WTC11 (cell line): ENCODE data around the gene MEIS2. TPM values are rescaled to one million over a fixed set of nuclear protein-coding genes. Genes with fewer than 3 reads are reported as not detected.

ENCODE experiments used
- ATAC-seq: fragments of 200-7000 bp; cut with Tn5 transposase; 2 replicates; pipeline ENCODE4 v1.10.0; 2021; ENCODE audit warnings: mild to moderate bottlenecking, moderate library complexity
- CTCF ChIA-PET: fragments of 300-600 bp; sonication (Branson Sonifier 250); formaldehyde crosslinking; loops from one replicate; lab custom pipeline; 2021; ENCODE audit warnings: antibody characterized with exemption; lab: Charles Lee
- POLR2A ChIA-PET: fragments of 350-600 bp; sonication (Branson Sonifier 250); formaldehyde crosslinking; loops from one replicate; lab custom pipeline; 2021; ENCODE audit warnings: antibody characterized with exemption; lab: Charles Lee
- DNase-seq: peaks from one replicate; pipeline ENCODE4 v3.0.0; 2021; ENCODE audit warnings: low spot score
- H3K27ac Mint-ChIP-seq: 2 replicates; pipeline ENCODE4 v1.8.0; 2021; ENCODE audit warnings: mixed read lengths
- H3K27me3 Mint-ChIP-seq: 2 replicates; pipeline ENCODE4 v1.8.0; 2021; ENCODE audit warnings: low read depth, mild to moderate bottlenecking, moderate library complexity, mixed read lengths
- H3K36me3 Mint-ChIP-seq: 2 replicates; pipeline ENCODE4 v1.8.0; 2021; ENCODE audit warnings: mixed read lengths
- H3K4me1 Mint-ChIP-seq: 2 replicates; pipeline ENCODE4 v1.8.0; 2022; ENCODE audit warnings: mixed read lengths
- H3K4me3 Mint-ChIP-seq: 2 replicates; pipeline ENCODE4 v1.8.0; 2021; ENCODE audit warnings: mild to moderate bottlenecking, moderate library complexity, mixed read lengths
- H3K9me3 Mint-ChIP-seq: 2 replicates; pipeline ENCODE4 v1.8.0; 2021; ENCODE audit warnings: mixed read lengths
- AR ChIP-seq: fragments of 250-450 bp; sonication (Bioruptor Pico); IDR thresholded peaks from 2 replicates; pipeline ENCODE4 v1.9.0; 2021; ENCODE audit warnings: mild to moderate bottlenecking
- ATF2 ChIP-seq: sonication (generic); formaldehyde crosslinking; IDR thresholded peaks from 2 replicates; pipeline ENCODE4 v1.8.1; 2022; ENCODE audit warnings: low read depth, missing genetic modification reagents, borderline replicate concordance
- E2F5 ChIP-seq: sonication (generic); formaldehyde crosslinking; IDR thresholded peaks from 2 replicates; pipeline ENCODE4 v1.8.1; 2022; ENCODE audit warnings: mild to moderate bottlenecking, moderate library complexity, missing genetic modification reagents
- ELF4 ChIP-seq: sonication (generic); formaldehyde crosslinking; IDR thresholded peaks from 2 replicates; pipeline ENCODE4 v1.8.1; 2022; ENCODE audit warnings: low read depth, mild to moderate bottlenecking, moderate library complexity, missing genetic modification reagents
- ERG ChIP-seq: fragments of 250-450 bp; sonication (Bioruptor Pico); IDR thresholded peaks from 2 replicates; pipeline ENCODE4 v1.8.0; 2021; ENCODE audit warnings: mild to moderate bottlenecking
- FOXJ3 ChIP-seq: sonication (generic); formaldehyde crosslinking; IDR thresholded peaks from 2 replicates; pipeline ENCODE4 v1.9.0; 2021; ENCODE audit warnings: missing genetic modification reagents, mild to moderate bottlenecking, borderline replicate concordance
- FOXK1 ChIP-seq: sonication (generic); formaldehyde crosslinking; IDR thresholded peaks from 2 replicates; pipeline ENCODE4 v1.8.0; 2022; ENCODE audit warnings: mild to moderate bottlenecking, moderate library complexity, missing genetic modification reagents
- GRHL2 ChIP-seq: fragments of 250-450 bp; sonication (Bioruptor Pico); IDR thresholded peaks from 2 replicates; pipeline ENCODE4 v1.8.0; 2022; ENCODE audit warnings: mild to moderate bottlenecking, moderate library complexity; ENCODE audit not compliant: insufficient replicate concordance, severe bottlenecking
- HMGA2 ChIP-seq: fragments of 250-450 bp; sonication (Bioruptor Pico); IDR thresholded peaks from 2 replicates; pipeline ENCODE4 v1.4.0; 2021; ENCODE audit warnings: mild to moderate bottlenecking, moderate library complexity
- JUN ChIP-seq: sonication (generic); formaldehyde crosslinking; IDR thresholded peaks from 2 replicates; pipeline ENCODE4 v1.8.0; 2023; ENCODE audit warnings: mild to moderate bottlenecking, missing genetic modification reagents
- MLX ChIP-seq: sonication (generic); formaldehyde crosslinking; IDR thresholded peaks from 2 replicates; pipeline ENCODE4 v1.8.1; 2023; ENCODE audit warnings: mild to moderate bottlenecking, missing genetic modification reagents, moderate library complexity
- NFE2L1 ChIP-seq: sonication (generic); formaldehyde crosslinking; IDR thresholded peaks from 2 replicates; pipeline ENCODE4 v1.8.1; 2023; ENCODE audit warnings: missing genetic modification reagents
- NR1H2 ChIP-seq: sonication (generic); formaldehyde crosslinking; IDR thresholded peaks from 2 replicates; pipeline ENCODE4 v1.9.0; 2021; ENCODE audit warnings: mild to moderate bottlenecking, moderate library complexity, missing genetic modification reagents
- RELA ChIP-seq: sonication (generic); formaldehyde crosslinking; IDR thresholded peaks from 2 replicates; pipeline ENCODE4 v1.8.1; 2022; ENCODE audit warnings: missing genetic modification reagents, mild to moderate bottlenecking, borderline replicate concordance
- SMAD3 ChIP-seq: sonication (generic); formaldehyde crosslinking; IDR thresholded peaks from 2 replicates; pipeline ENCODE4 v1.8.0; 2022; ENCODE audit warnings: missing genetic modification reagents, mild to moderate bottlenecking, borderline replicate concordance
- ZBTB21 ChIP-seq: sonication (generic); formaldehyde crosslinking; IDR thresholded peaks from 2 replicates; pipeline ENCODE4 v1.8.1; 2023; ENCODE audit warnings: mild to moderate bottlenecking, missing genetic modification reagents, borderline replicate concordance
- ZNF138 ChIP-seq: sonication (generic); formaldehyde crosslinking; conservative IDR thresholded peaks from 2 replicates; pipeline ENCODE4 v1.8.1; 2022; ENCODE audit warnings: mild to moderate bottlenecking, moderate library complexity, missing genetic modification reagents
- total RNA-seq: library from RNA; stranded (reverse); gene quantifications from 3 replicates; pipeline ENCODE4 v1.2.3, GENCODE V29; 2021
- TF ChIP-seq, protein P1 (sequence below): sonication (generic); formaldehyde crosslinking; IDR thresholded peaks from 2 replicates; pipeline ENCODE4 v1.8.0; 2022; ENCODE audit warnings: missing genetic modification reagents
- TF ChIP-seq, protein P2 (sequence below): sonication (generic); formaldehyde crosslinking; IDR thresholded peaks from 2 replicates; pipeline ENCODE4 v1.8.0; 2022; ENCODE audit warnings: mild to moderate bottlenecking, missing genetic modification reagents

The MEIS2 gene
- total RNA-seq, 1 experiment from 2014 or later, result 0.57 TPM

- ChIA-PET POLR2A (interaction anchor here (0.9 kb wide), 1 partner anchor 11 kb away, joined by 4 read pairs; no protein-coding TSS in a partner anchor), CTCF (no interaction called here)
- Mint-ChIP-seq H3K27me3 (no peaks in the 10 kb centered on the region), H3K9me3 (peaks cover 7% of the 10 kb centered on the region; the same call in 1 of the 2 replicates), H3K4me3 (no peak overlapping the region), H3K4me1 (peaks cover 33% of the 10 kb centered on the region), H3K27ac (no peak overlapping the region), H3K36me3 (no peaks in the 10 kb centered on the region)
- DNase-seq, result no peak
- no peak for ATAC-seq
- TF ChIP-seq, protein P1, sequence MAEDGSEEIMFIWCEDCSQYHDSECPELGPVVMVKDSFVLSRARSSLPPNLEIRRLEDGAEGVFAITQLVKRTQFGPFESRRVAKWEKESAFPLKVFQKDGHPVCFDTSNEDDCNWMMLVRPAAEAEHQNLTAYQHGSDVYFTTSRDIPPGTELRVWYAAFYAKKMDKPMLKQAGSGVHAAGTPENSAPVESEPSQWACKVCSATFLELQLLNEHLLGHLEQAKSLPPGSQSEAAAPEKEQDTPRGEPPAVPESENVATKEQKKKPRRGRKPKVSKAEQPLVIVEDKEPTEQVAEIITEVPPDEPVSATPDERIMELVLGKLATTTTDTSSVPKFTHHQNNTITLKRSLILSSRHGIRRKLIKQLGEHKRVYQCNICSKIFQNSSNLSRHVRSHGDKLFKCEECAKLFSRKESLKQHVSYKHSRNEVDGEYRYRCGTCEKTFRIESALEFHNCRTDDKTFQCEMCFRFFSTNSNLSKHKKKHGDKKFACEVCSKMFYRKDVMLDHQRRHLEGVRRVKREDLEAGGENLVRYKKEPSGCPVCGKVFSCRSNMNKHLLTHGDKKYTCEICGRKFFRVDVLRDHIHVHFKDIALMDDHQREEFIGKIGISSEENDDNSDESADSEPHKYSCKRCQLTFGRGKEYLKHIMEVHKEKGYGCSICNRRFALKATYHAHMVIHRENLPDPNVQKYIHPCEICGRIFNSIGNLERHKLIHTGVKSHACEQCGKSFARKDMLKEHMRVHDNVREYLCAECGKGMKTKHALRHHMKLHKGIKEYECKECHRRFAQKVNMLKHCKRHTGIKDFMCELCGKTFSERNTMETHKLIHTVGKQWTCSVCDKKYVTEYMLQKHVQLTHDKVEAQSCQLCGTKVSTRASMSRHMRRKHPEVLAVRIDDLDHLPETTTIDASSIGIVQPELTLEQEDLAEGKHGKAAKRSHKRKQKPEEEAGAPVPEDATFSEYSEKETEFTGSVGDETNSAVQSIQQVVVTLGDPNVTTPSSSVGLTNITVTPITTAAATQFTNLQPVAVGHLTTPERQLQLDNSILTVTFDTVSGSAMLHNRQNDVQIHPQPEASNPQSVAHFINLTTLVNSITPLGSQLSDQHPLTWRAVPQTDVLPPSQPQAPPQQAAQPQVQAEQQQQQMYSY, result no peak
- TF ChIP-seq FOXK1 (no peak), HMGA2 (CRISPR knock-in tag) (no peak), ERG (no peak), MLX (CRISPR knock-in tag) (no peak), JUN (no peak), ZNF138 (no peak), ATF2 (CRISPR knock-in tag) (no peak), SMAD3 (CRISPR knock-in tag) (no peak), AR (CRISPR knock-in tag) (no peak), E2F5 (CRISPR knock-in tag) (no peak), RELA (no peak), ZBTB21 (CRISPR knock-in tag) (no peak), GRHL2 (no peak), ELF4 (CRISPR knock-in tag) (no peak), NFE2L1 (CRISPR knock-in tag) (no peak), FOXJ3 (CRISPR knock-in tag) (no peak), NR1H2 (CRISPR knock-in tag) (no peak)
- TF ChIP-seq, protein P2, sequence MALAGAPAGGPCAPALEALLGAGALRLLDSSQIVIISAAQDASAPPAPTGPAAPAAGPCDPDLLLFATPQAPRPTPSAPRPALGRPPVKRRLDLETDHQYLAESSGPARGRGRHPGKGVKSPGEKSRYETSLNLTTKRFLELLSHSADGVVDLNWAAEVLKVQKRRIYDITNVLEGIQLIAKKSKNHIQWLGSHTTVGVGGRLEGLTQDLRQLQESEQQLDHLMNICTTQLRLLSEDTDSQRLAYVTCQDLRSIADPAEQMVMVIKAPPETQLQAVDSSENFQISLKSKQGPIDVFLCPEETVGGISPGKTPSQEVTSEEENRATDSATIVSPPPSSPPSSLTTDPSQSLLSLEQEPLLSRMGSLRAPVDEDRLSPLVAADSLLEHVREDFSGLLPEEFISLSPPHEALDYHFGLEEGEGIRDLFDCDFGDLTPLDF (CRISPR knock-in tag), result no peak
Observed at GRCh38 chr15:37055481-37055880, 44.9 kb downstream of the MEIS2 start.
